Measurements from ENCODE around the gene CYP4F2.
"Not testable (repeated sequence)": the region's sequence is repeated elsewhere in the genome, so short reads cannot be mapped to it uniquely, and the experiment has no call there.

The CYP4F2 gene, protein sequence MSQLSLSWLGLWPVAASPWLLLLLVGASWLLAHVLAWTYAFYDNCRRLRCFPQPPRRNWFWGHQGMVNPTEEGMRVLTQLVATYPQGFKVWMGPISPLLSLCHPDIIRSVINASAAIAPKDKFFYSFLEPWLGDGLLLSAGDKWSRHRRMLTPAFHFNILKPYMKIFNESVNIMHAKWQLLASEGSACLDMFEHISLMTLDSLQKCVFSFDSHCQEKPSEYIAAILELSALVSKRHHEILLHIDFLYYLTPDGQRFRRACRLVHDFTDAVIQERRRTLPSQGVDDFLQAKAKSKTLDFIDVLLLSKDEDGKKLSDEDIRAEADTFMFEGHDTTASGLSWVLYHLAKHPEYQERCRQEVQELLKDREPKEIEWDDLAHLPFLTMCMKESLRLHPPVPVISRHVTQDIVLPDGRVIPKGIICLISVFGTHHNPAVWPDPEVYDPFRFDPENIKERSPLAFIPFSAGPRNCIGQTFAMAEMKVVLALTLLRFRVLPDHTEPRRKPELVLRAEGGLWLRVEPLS

DNA sequence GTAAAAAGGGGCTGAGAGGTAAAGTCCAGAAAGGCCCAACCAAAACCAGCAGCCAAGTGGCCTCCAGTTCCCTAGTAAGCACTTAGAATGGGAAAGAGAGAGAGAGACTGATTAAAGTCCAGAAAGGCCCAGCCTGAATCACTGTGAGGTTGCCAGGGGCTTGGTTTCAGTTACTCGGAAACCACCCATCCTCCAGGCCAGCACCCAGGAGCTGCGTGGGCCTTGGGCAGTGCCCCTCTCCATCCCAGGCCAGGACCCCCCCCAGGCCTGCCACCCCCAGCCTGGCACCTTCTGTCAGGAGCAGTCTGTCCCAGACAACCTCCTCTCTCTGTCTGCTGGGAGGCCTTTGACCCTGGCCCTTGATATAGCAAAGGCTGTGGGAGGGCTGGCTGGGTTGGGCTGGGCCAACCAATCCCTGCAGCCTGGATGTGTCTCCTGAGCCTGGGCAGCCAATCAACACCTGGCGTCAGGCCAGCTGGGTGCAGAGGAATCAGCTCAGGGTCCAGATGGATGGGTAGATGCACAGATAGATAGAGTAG is at the start of gene CYP4F2:
TSS of gene CYP4F2 (minus strand) at position 337 of the 539 bp plus-strand sequence. CDS start 463 bp downstream, outside the sequence.
- no peak for DNase-seq (ENCODE audit: low read depth in 2 of 2)

GRCh38 chr19:15945301-15945700 is 47.4 kb upstream of the CYP4F2 start:
- no peak for DNase-seq (ENCODE audit: low read depth in 2 of 2)

GRCh38 chr19:15944401-15944800 is 46.5 kb upstream of the CYP4F2 start:
- no peak for DNase-seq (ENCODE audit: low read depth in 2 of 2)

DNA sequence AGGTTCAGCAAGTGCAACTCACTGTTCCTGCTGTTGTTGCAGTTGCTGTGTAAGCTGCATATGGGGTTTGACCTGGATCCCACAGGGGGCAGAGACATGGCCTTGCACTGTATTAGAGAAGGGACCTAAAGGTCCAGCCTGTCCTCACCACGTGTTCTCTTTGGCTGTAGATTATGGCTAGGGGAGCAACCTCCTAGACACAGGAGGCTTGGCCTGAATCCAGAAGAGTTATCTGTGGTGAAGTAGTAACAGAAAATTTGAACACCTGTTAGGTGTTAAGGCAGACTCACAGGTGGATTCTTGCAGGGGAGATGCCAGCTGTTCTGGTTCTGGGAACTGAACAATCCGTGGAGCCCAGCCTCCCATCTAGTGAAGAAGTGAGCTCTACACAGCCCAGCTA is 39.9 kb upstream of the CYP4F2 start:
- DNase-seq (ENCODE audit: low read depth in 2 of 2): no peak

- DNase-seq (ENCODE audit: low read depth in 2 of 2): no peak
These were observed 39.1 kb upstream of the CYP4F2 start for GRCh38 chr19:15936950-15937349.

DNA sequence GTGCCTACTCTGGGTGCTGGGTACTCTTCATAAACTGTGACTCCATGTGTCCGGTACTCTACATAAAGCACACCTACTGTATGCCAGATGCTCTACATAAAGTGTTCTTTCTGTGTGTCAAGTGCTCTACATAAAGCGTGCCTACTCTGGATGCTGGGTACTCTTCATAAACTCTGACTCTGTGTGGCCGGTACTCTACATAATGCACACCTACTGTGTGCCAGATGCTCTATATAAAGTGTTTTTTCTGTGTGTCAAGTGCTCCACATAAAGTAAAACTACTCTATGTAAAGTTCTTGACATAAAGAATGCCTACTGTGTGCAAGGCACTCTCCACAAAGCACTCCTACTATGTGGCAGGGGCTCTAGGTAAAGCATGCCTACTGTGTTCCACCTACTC is 38.3 kb upstream of the CYP4F2 start:
- no peak for DNase-seq (ENCODE audit: low read depth in 2 of 2)

- no peak for DNase-seq (ENCODE audit: low read depth in 2 of 2)
These were observed 37.4 kb upstream of the CYP4F2 start for GRCh38 chr19:15935167-15935702.

DNA sequence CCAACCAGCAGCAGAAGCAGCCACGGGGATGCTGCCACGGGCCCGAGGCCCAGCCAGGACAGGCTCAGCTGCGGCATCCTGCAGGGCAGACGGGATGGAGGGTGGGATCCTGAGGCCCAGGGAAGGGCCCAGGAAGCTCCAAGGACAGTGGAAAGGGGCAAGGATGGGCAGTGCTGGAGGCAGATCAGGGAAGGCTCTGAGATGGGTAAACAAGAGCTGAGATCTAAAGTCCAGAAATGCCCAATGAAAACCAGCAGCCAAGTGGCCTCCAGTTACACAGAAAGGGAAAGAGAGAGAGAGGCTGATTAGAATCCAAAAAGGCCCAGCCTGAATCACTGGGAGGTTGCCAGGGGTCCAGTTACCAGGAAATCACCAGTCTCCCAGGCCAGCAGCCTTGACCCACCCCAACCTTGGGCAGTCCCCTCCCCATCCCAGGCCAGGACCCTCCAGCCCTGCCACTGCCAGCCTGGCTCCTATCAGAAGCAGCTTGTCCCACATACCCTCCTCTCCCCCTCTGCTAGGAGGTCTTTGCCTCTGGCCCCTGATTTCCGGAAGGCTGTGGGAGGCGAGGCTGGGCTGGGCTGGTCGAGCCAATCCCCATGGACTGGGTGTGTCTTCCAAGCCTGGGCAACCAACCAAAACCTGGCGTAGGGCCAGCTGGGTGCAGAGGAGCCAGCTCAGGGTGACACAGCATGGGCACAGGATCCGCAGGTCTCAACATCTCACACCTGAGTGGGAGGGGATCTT is 36.6 kb upstream of the CYP4F2 start, which contains the start of gene CYP4F11:
TSS of gene CYP4F11 (minus strand) at position 198 of the 747 bp plus-strand sequence. CDS start at position 77, 121 bp downstream.
- no peak for DNase-seq (ENCODE audit: low read depth in 2 of 2)

DNA sequence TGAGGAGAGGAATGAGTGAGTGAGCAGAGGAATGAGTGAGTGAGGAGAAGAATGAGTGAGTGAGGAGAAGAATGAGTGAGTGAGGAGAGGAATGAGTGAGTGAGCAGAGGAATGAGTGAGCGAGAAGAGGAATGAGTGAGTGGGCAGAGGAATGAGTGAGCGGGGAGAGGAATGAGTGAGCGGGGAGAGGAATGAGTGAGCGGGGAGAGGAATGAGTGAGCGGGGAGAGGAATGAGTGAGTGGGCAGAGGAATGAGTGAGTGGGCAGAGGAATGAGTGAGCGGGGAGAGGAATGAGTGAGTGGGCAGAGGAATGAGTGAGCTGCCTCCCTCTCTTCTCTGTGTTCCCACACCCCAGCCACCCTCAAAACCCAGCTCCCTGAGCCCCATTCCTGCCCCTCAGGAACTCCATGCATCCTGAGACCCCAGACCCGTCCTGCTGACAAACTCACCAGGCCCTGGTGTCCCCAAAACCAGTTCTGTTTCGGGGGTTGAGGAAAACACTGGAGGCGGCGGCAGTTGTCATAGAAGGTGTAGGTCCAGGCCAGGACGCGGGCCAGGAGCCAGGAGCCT is 36.0 kb upstream of the CYP4F2 start:
- not testable (repeated sequence) for DNase-seq (ENCODE audit: low read depth in 2 of 2)

DNA sequence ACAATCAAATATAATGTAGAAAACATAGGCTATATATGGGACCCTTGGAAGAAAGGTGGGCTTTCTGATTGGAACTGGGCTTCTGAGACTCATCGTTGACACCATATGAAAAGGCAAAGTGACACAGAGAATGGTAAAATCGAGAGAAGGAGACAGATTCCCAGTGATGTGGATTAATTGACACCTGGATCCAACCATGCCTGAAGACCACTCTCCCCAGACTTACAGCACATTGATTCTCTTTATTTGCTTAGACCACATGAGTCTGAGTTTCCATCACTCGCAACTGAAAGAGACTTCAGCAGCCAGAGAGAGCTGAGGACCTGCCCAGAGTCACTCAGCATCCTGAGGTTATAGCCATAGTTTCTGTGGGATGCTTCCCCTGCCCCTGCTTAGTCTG is 30.4 kb upstream of the CYP4F2 start:
- no peak for DNase-seq (ENCODE audit: low read depth in 2 of 2)

DNA sequence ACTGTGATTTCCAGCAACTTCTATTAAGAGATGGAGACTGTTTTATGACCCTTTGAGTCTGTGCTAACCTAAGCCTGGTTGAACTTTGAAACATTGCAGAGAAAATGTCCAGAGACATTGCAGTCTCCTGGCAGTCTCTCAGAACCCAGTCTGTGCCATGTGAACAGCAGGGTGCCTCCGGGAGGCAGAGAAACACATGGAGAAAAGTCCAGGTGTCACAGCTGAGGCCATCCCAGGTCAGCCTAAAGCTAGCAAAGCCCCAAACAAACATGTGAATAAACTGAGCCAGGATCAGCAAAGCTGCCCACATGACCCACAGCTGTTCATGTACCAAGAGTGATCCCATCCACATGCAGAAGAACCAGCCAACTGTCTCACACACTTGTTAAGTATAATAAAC is 28.6 kb upstream of the CYP4F2 start:
- no peak for DNase-seq (ENCODE audit: low read depth in 2 of 2)

- no peak for DNase-seq (ENCODE audit: low read depth in 2 of 2)
These were observed 25.8 kb upstream of the CYP4F2 start for GRCh38 chr19:15923702-15924101.

DNA sequence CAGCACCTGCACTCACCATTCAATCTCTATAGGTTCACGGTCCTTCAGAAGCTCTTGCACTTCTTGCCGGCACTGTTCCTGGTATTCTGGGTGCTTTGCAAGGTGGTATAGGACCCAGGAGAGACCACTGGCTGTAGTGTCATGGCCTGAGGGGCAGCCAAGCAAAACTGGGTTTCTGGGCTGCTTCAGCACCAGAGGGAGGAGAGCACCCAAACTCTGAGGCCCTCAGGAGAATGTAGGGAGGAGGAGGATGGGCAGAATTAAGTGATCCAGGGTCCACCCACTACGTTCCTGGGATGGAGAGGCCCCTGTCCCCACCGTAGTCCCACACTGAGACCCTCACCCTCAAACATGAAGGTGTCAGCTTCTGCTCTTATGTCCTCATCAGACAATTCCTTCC is 24.1 kb upstream of the CYP4F2 start:
- DNase-seq (ENCODE audit: low read depth in 2 of 2): no peak

DNA sequence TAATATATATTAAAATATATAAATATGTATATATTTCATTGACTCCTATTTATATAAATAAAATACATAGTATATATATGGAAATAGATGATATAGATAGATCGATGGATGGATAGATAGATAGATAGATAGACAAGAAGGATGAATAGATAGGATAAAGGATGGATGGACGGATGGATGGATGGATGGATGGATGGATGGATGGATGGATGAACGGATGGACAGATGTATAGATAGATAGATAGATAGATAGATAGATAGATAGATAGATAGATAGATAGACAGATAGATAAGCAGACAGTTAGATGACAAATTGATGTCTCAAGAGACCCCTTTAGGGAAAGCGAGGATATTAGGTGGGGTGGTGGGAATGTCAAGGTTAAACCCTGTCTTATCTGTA is 21.4 kb upstream of the CYP4F2 start:
- DNase-seq (ENCODE audit: low read depth in 2 of 2): no peak

DNA sequence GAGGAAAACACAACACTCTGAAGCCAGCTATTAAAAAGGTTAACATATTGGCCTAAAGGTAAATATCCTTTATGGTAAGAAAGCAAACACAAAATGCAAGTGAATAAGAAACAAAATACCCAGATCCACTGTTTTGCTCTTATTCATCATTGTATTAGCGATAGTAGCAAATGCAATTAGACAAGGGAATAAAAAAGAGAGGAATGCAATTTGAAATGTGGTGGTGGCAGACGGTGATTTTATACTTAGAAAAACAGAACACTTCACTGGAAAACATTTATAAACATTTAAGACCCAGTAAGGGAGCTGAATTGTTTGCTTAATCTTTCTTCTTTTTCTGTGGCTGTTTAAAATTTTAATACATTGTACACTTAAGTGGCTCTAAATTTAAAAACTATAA is 17.2 kb upstream of the CYP4F2 start:
- DNase-seq (ENCODE audit: low read depth in 2 of 2): no peak

DNA sequence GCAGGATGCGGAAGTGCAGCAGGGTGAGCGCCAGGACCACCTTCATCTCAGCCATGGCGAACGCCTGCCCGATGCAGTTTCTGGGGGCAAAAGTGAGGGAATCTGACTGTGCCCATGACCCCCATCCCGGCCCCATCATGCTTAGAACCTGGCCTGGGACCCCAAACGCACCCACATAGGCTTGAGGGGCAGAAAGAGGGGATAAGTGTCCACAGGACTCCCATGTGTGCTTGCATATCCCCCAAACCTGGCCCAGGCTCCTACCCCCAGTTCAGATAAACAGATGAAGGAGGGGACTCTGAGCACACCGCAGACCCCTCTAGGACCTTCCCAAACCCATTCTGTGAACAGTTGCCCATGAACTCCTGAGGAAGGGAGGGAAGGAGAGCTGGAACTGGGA is 16.0 kb upstream of the CYP4F2 start:
- DNase-seq (ENCODE audit: low read depth in 2 of 2): no peak

DNA sequence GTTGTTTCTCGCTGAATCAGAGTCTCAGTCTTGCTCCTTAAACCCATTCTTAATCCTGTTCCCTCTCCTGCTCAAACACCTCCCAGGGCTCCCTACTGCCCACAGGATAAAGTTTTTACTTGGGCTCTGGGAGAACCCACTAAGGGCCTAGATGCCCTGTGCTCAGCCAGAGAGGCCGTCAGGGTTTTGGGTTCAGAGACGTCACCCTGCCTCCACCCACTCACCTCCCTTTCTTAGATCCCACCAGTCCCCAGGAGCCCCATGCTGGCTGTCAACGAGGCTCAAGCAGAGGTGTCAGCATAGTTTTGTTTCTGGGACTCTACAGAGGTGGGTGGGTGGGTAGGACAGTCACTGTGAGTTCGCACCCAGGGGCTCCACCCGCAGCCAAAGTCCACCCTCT is 15.5 kb upstream of the CYP4F2 start:
- DNase-seq (ENCODE audit: low read depth in 2 of 2): no peak

GRCh38 chr19:15911599-15912235 is 13.8 kb upstream of the CYP4F2 start:
- DNase-seq (ENCODE audit: low read depth in 2 of 2): no peak

GRCh38 chr19:15905026-15905425 is 7.2 kb upstream of the CYP4F2 start:
- DNase-seq (ENCODE audit: low read depth in 2 of 2): no peak

- DNase-seq (ENCODE audit: low read depth in 2 of 2): not testable (repeated sequence)
These were observed 5.0 kb upstream of the CYP4F2 start for GRCh38 chr19:15902898-15903297.

DNA sequence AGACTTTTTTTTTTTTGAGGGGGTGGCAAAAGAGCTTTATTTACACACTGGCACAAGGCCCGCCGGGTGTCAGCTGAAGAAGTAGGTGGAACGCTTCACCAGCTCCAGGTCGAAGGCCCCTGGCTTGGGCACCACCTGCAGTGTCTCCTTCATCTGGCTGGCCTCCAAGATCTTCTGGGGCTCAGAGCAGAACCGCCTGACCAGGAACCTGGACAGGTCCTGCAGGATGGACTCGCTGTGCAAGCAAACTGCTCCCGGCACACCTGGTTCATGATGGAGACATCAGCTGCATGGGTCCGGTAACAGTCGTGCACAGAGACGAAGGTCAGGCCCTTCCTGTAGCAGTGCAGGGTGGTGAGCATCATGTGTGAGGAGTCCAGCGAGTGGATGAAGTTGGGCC is 4.4 kb upstream of the CYP4F2 start:
- DNase-seq (ENCODE audit: low read depth in 2 of 2): no peak

All from stimulated activated CD4-positive, alpha-beta T cell treated with anti-CD3 and anti-CD28 coated beads, Interleukin-1b, Interleukin-23, amount 100 ng/mL, for 1 hour (primary cell).